Subcutaneous adipose tissue (tissue), 4 donors: ENCODE measurements around the gene PEPD. TPM values are rescaled to one million over a fixed set of nuclear protein-coding genes. Genes with fewer than 3 reads are reported as not detected.

Source experiments
- total RNA-seq, 4 donors: library from RNA; depleted of rRNA; stranded (reverse); fragments of >200 nt; gene quantifications; one replicate each; pipeline ENCODE4 v1.1.0, GENCODE V29; 2016
- TF ChIP-seq, protein P1 (sequence below): fragments of 450-650 bp; IDR thresholded peaks from one replicate; pipeline ENCODE4 v1.5.1; 2016; ENCODE audit warnings: low read depth, mild to moderate bottlenecking, control low read depth, antibody characterized with exemption, moderate library complexity

PEPD gene
- total RNA-seq, 4 donors from 2014 or later: 71.3 to 110 (median 92.6) TPM

DNA sequence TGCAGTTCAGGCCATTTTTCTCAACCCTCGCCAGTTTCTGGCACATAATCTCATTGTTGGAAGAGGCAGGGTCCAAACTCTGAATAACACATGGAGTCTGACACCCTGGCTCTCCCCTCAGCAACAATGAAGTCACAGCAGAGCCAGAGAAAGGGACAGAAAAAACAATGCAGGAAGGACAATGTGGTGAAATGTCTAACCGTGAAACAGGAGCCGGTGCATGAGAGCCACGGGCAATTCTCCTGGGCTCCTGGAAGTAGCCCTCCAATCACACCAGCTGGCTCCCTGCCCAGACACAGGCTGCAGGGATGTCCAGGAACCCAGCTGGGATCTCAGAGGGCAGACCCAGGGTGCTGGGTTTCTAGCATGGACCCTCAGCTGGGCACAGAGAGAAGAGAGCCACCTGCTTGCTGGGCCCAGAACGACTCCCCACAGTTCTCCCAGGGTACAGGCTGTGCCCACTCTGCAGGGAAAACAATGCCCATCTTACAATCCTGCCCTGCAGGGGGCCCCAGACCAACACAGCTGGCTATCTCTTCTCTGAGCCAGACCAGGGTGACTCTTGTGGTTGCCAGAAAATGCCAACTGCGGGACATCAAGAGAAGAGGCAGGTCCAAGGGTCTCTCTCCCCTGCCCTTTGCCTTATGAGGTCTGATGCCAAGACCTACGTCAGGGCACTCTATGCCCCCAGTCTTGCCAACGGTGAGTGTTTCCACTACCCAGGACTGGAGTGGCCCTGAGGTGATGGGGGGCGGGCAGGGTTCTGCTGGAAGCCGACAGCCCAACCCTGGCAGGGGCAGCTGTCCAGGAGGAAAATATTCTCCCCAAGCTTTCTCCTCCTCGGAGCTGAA lies 83.5 kb downstream of the PEPD start:
- TF ChIP-seq, protein P1, sequence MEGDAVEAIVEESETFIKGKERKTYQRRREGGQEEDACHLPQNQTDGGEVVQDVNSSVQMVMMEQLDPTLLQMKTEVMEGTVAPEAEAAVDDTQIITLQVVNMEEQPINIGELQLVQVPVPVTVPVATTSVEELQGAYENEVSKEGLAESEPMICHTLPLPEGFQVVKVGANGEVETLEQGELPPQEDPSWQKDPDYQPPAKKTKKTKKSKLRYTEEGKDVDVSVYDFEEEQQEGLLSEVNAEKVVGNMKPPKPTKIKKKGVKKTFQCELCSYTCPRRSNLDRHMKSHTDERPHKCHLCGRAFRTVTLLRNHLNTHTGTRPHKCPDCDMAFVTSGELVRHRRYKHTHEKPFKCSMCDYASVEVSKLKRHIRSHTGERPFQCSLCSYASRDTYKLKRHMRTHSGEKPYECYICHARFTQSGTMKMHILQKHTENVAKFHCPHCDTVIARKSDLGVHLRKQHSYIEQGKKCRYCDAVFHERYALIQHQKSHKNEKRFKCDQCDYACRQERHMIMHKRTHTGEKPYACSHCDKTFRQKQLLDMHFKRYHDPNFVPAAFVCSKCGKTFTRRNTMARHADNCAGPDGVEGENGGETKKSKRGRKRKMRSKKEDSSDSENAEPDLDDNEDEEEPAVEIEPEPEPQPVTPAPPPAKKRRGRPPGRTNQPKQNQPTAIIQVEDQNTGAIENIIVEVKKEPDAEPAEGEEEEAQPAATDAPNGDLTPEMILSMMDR: no peak

DNA sequence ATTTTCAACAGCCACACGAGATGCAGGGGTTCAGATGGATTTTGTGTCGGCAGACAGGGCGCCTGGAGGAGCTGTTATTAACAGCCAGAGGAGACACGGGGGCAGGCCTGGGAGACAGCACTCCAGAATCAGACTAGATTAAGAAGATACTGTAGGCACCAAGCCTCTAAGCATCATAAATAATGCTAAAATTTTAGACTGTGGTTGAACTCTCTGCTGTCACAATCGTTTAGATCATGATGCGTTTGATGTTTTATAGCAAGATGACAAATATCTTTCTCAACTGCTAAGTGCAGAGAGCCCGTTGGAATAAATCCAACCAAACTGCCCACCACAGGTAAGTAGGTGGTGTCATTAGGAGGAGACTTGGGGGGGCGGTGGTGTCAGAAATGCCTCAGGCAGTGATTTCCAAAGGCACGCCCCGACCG lies 84.2 kb downstream of the PEPD start:
- TF ChIP-seq, protein P1: no peak

DNA sequence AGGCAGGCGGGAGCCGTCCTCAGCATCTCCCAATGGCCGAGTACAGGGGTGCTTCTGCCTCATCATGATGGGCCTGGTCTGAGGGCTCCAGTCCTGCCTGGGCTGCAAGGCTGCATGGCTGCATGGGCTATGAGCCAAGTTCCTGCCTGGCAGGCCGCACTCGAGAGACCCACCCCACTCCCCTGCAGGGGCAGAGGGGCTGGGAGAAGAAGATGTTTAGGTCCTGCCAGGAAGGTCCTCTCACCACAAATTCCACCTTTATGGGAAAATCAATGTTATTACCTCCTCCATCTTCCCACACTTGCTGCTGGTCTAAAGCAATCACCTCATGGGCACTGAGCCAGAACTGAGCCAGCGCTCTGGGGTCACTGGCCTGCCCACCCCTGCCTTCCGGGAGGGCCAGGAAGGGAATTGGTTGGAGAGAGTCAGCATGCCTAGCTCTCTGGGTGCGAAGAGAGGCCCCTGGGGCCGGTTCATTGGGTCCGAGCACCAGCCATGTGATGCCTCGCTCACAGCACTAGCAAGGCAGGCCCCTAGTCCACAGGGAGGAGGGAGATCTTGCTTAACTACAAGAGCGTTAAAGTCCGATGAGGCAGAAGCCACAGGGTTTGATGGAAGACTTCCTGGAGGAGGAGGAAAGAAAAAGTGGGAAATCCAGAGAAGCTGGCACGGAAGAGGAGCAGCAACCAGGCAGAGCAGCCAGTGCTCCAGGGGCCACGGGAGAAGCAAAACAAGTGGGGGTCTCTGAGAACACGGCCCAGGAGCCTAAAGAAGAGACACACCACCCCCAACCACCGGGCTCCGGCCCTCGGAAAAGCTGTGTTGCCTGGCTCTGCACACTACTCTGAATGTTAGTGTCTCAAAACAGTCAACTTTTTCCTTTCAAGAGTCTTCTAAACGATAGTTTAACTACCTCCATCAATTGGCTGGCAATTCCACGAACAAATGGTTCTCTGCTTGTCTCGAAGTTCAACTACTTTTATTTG lies 84.9 kb downstream of the PEPD start:
- TF ChIP-seq, protein P1: no peak

DNA sequence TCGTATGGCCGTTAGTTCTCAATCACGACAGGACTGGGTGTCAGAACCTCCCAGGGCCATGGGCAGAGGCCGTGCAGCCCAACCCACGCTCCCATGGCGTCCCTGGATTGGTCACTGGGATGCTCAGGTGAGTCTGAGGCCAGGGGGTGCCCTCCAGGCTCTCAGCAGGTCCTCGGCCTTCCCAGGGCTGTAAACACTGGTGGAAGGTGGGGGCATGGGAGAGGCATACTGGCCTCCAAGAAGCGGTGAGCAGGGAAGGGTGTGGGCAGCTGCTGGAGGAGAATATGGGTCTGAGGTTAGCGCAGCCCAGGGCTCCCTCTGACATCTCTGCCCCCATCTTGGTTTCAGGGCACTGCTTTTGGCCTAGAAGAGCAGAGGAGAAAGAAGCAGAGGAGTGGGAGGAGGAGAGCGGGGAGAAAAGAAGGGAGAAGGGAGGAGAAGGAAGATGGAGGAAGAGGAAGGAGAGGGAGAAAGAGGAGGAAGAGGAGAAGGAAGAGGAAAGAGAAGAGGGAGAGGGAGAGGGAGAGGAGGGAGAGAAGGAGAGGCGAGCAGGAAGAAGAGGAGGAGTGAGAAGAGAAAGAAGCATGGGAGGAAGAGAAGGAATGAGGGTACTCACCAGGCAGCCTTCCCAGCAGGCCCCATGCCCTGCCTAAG lies 85.8 kb downstream of the PEPD start:
- TF ChIP-seq, protein P1: no peak

DNA sequence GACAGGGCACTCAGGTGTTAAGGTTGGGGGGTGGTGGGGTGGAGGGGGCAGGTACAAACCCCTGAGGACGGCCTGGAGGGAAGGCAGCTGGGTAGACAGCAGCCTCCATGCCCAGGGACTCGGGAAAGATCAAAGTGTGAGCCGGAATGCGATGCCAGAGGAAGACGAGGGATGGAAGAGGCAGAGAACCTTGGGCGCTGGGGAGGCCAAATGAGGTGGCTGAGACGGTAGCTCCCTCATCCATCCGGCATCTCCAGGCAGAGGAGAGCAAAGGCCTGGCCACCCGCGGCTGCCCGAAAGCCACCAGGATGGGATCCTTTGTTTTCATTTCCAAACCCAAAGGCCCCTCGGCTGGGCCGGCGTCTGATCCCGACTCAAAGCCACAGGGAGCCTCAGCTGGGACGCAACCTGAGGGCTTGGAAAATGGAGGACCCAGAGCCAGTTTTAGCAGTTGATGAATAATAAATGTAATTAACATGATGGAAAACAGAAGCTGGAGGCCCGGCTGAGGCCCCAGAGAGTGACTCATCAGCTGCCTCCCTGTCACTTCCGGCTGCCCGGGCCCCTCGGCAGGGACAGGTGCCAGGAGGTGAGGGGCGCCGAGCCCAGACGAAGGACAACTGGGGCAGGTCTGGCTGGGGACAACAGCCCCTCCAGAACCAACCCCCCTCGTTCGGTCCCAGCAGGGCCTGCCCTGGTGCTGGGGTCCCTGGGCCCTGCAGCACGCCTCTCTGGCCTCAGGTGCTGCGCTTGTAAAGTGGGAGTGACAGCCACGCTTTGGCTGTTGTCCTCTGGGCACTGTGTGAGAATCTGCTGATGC lies 86.5 kb downstream of the PEPD start:
- TF ChIP-seq, protein P1: no peak

DNA sequence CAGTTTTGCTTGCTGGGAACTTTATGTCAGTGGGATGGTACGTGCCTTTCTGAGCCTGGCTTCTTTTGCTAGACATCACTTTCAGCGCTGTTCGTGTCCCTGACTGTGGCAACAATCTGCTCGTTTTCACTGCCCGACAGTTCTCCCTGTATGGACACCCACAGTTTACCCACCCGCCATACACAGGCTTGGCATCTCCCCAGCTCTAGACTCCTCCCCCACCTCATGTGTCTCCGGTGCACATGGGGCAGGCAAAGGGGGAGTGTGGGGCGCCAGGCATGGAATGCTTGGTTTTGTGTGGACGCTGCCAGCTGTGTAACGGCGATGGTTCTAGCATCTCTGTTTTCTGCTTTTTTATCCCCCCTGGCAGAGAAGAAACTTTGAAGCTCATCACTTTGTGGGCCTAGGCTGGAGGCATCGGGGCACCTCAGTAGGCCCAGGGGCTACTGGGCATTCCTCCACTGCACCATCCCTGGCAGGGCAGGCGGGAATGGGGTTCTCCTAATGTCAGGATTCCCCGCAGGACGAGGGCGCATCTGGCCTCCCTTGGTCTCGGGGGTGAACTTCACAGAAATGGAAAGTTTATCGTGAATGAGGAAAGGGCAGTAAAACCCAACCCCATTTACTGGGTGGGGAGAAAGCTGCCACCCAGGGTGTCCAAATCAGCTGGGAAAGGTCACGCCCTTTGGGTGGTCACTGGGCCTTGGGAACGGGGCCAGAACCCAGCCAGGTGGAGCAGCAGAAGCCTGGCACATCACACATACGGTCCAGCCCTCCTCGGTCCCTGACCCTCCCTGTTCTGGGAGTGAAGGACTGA lies 87.3 kb downstream of the PEPD start:
- TF ChIP-seq, protein P1: no peak
